IPS-20b (cell line): Measurements from ENCODE around the gene SEPTIN3.

Experiments
- H3K27ac ChIP-seq: one replicate; pipeline ENCODE4 v1.5.1; 2013; ENCODE audit warnings: low read length
- H3K27me3 ChIP-seq: 2 replicates; pipeline ENCODE4 v1.6.1; 2013; ENCODE audit warnings: mild to moderate bottlenecking, low read length, inconsistent platforms; ENCODE audit not compliant: insufficient read depth
- H3K36me3 ChIP-seq: 2 replicates; pipeline ENCODE4 v1.6.1; 2013; ENCODE audit warnings: low read depth, mild to moderate bottlenecking, inconsistent platforms, low read length, moderate library complexity; ENCODE audit not compliant: insufficient read depth
- H3K4me1 ChIP-seq: 2 replicates; pipeline ENCODE4 v1.6.1; 2013; ENCODE audit warnings: mild to moderate bottlenecking, control low read depth, inconsistent platforms, low read length, moderate library complexity; ENCODE audit not compliant: insufficient read depth
- H3K4me3 ChIP-seq: 2 replicates; pipeline ENCODE4 v1.5.1; 2013; ENCODE audit warnings: mild to moderate bottlenecking, low read length, inconsistent platforms
- H3K9ac ChIP-seq: 2 replicates; pipeline ENCODE4 v1.6.1; 2013; ENCODE audit warnings: low read depth, mild to moderate bottlenecking, inconsistent platforms, low read length, moderate library complexity
- H3K9me3 ChIP-seq: 2 replicates; pipeline ENCODE4 v1.6.1; 2013; ENCODE audit warnings: mild to moderate bottlenecking, low read depth, low read length, inconsistent platforms; ENCODE audit not compliant: insufficient read depth

SEPTIN3 gene

DNA sequence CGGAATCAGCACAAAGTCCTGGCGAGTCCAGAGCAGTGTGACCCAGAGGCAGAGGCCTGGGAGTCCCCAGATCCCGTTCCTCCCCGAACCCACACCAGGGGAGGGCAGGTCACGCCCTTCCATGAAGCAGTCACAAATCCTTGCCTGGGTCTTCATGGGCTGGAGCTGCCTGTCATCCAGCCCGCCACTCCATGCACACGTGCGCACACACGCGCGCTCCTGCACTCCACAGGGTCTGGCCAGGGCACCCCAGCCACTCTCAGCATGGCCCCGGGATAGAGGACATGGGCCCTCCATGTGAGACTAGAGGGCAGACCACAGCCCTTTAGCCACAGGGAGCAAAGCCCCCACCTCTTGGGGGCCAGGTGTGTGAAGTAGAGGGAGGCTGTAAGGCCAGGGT, 36.9 kb upstream of the SEPTIN3 start:
- no peaks in the 10 kb centered on the region for H3K9me3 ChIP-seq
- no peak overlapping the region for H3K9ac ChIP-seq
- no peak overlapping the region for H3K27ac ChIP-seq
- H3K27me3 ChIP-seq: peaks cover 15% of the 10 kb centered on the region; the same call in 1 of the 2 replicates
- peaks cover 9% of the 10 kb centered on the region for H3K36me3 ChIP-seq
- H3K4me1 ChIP-seq: no peaks in the 10 kb centered on the region
- no peak overlapping the region for H3K4me3 ChIP-seq

DNA sequence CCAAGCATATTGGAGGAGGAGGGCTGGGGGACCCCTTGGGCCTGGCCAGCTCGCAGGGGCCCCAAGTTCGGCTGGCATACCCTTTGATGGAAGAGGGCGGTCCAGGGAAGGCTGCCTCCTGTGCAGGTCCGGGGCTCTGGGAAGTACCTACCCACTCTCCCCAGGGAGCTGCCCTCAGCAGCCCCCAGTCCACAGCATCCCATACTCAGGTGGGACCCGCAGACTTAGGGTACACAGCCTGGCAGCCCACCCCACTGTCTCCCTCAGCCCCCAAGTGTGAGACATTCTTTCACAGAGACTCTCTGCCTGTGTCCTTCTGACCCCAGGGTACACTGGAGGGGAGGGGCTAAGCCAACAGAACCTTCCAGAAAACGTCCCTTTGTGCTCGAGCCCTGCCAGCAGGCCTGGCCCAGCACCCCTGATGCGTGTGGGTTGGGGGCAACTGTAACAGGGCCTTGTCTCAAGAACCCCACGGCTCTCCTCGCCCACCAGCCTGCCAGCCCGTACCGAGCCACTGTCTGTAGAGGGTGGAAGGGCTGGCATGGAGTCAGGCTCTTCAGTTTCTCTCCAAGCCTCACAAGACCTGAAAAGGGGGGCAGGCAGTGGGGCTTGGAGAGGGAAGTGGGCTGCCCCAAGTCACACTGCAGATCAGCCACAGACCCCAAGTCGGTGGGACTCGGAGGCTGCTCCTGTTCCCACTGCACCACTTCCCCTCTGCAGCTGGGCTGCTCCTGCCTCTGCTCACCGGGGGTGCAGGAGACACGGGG, 35.6 kb upstream of the SEPTIN3 start:
- no peaks in the 10 kb centered on the region for H3K4me1 ChIP-seq
- H3K36me3 ChIP-seq: peaks cover 16% of the 10 kb centered on the region
- no peak overlapping the region for H3K27ac ChIP-seq
- H3K27me3 ChIP-seq: peaks cover 3% of the 10 kb centered on the region; the same call in 1 of the 2 replicates
- H3K9ac ChIP-seq: no peak overlapping the region
- no peak overlapping the region for H3K4me3 ChIP-seq
- H3K9me3 ChIP-seq: no peaks in the 10 kb centered on the region

DNA sequence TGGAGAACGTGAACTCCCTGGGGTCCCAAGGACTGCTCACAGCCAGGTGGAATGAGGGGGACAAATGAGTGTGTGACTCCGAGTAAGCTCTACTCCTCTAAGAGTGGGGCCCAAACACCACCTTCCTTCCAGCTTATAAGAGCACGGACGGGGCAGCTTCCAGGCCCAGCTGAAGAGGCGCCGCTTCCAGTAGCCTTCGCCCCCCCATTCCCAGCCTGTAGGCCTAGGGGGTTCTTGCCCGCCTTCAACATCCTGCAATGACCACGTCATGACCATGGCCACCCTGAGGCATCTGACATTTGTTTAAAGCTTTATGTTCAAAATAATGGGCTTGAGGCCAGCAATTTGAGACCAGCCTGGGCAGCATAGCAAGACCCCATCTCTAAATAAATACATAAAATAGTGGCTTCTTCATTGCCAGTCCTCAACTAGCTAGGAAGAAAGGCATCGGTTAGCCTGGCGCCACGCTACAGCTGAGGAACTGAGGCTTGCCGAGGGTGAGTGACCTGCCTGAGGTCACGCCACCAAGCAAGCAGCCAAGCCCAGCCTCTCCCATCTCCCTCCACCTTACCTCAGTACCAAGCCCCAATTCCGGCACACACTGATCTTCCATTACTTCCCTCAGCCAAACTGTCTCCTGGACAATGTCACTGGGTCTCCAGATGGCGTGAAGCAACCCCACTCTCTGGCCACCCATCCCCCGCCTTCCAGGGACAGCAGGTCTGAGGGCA, 34.8 kb upstream of the SEPTIN3 start:
- Histone ChIP-seq H3K36me3 (peaks cover 24% of the 10 kb centered on the region), H3K27ac (no peak overlapping the region)

DNA sequence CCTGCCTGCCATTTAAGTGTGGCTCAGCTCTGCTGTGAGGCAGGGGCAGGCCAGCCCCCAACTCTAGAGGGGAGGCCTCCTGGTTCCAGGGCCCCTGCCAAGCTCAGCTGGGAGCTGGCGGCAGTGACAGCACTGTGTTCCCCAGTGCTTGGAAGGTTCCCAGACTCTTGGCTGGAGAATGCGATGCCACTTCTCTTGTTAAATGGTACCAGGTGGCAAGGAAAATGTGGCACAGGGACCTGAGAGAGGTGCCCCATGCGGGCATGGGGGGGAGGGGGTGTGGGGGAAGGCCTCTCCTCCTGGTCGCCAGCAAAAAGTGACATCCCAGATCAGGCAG, 34.3 kb upstream of the SEPTIN3 start:
- H3K4me1 ChIP-seq: no peaks in the 10 kb centered on the region
- no peaks in the 10 kb centered on the region for H3K9me3 ChIP-seq
- no peak overlapping the region for H3K27ac ChIP-seq
- peaks cover 27% of the 10 kb centered on the region for H3K36me3 ChIP-seq
- no peak overlapping the region for H3K9ac ChIP-seq
- H3K4me3 ChIP-seq: no peak overlapping the region
- no peaks in the 10 kb centered on the region; the same call in 1 of the 2 replicates for H3K27me3 ChIP-seq

More for the DNA sequence above, 34.8 kb upstream of the SEPTIN3 start:
- no peaks in the 10 kb centered on the region for H3K4me1 ChIP-seq
- no peaks in the 10 kb centered on the region; the same call in 1 of the 2 replicates for H3K27me3 ChIP-seq
- no peak overlapping the region for H3K9ac ChIP-seq
- no peak overlapping the region for H3K4me3 ChIP-seq
- H3K9me3 ChIP-seq: no peaks in the 10 kb centered on the region

DNA sequence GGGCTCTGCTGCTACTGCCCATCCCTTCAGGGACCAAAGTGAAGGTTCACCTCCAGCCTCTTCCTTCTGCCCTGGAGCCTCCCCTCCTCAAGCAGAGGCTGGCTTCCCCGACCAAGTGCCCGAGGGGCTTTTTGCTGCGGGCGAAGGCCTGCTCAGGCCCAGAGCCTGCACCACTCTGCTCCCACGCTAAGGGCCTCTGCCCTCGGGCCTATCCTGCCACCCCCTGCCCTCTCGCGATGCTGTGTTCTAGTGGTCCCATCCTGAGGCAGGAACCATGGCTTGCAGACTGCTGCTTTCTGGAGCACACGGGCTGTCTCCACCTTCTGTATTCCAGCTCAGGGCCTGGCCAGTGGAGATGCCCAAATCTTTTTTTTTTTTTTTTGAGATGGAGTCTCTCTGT, 33.7 kb upstream of the SEPTIN3 start:
- H3K4me3 ChIP-seq: no peak overlapping the region
- no peak overlapping the region for H3K9ac ChIP-seq
- no peak overlapping the region for H3K27ac ChIP-seq
- peaks cover 32% of the 10 kb centered on the region for H3K36me3 ChIP-seq
- no peaks in the 10 kb centered on the region; the same call in 1 of the 2 replicates for H3K27me3 ChIP-seq
- no peaks in the 10 kb centered on the region for H3K4me1 ChIP-seq
- no peaks in the 10 kb centered on the region for H3K9me3 ChIP-seq

DNA sequence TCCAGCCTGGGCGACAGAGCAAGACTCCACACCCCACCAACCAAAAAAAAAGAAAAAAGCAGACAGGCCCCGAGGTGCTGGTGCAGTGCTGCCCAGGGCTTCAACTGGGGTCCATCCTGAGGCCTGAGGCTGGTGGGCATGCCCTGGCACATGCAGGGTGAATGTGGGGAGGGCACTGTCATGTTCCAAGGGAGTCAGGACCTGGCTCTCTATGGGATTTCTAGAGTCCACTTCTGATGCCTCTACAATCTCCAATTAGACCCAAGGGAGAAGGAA, 32.4 kb upstream of the SEPTIN3 start:
- Histone ChIP-seq H3K9me3 (no peaks in the 10 kb centered on the region), H3K36me3 (peaks cover 44% of the 10 kb centered on the region), H3K27me3 (no peaks in the 10 kb centered on the region; the same call in 1 of the 2 replicates), H3K27ac (no peak overlapping the region), H3K9ac (no peak overlapping the region), H3K4me3 (no peak overlapping the region), H3K4me1 (no peaks in the 10 kb centered on the region)

DNA sequence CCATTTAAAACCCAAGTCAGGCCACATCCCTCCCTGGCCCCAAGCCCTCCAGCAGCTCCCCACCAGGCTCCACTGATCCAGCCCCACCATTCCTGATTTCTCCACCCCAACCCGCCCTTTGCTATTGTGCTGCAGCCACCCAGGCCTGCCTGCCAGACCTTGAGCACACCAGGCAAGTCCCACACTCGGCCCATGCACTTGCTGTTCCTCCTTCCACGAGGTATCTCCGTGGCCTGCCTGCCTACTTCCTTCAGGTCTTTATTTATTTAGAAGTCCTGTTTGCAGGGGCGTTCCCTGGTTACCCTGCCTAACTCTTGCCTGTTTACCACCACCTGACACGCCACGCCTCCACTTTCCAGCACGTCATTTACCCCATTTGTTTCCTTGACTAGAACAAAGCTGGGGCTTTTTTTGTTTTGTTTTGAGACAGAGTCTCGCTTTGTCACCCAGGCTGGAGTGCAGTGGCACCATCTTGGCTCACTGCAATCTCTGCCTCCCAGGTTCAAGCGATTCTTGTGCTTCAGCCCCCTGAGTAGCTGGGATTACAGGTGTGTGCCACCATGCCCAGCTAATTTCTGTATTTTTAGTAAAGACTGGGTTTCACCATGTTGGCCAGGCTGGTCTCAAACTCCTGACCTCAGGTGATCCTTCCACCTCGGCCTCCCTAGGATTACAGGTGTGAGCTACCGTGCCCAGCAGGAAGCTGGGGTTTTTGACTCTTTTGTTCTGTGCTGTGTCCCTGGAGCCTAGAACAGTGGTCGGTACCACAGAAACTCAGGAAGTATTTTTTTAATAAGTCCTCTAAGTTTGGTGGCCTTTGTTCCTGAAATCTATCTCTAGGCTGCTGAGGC, 29.0 kb upstream of the SEPTIN3 start:
- Histone ChIP-seq H3K9me3 (no peaks in the 10 kb centered on the region), H3K4me3 (no peak overlapping the region), H3K9ac (no peak overlapping the region), H3K27me3 (no peaks in the 10 kb centered on the region), H3K4me1 (no peaks in the 10 kb centered on the region), H3K36me3 (peaks cover 74% of the 10 kb centered on the region), H3K27ac (no peak overlapping the region)

DNA sequence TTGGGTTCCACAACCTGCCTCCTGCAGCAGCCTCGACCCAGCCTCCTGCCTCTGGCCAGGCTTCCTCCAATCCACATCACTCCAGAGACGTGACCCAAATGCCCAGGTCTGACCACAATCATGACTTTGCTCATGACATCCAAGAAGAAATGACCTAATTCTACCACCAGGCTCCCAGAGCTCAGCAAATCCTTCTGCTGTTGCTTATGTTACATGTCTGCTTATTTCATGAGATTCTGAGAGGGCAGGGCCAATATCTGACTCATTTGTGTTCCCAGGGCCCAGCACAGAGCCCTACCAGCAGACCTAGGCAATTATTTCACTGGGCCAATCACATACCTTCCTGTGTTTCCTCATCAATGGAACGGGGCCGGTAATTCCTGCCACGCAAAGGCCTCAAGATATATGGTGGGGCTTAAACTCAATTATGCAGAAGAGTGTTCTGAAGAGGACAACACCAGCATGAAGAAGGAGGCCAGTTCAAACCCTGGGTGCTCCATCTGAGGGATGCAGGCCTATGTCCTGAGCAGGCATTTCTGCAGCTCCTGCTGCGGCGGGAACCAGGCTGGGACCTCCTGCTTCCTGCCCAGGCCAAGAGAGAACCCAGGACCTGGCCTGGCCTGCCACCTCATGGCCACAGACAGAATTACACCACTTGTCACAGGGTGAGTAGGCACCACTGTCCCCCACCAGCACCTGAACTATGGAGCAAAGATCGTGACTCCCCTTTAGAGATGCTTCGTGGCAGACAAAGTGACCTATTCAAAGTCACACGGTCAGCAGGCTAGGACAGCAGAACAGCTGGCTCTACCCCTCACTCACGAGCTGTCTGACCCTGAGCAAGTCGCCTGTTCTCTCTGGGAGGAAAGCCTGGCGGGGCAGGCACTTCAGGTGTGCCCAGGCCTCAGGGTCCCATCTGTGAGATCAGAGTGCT, 28.1 kb upstream of the SEPTIN3 start:
- Histone ChIP-seq H3K27me3 (no peaks in the 10 kb centered on the region), H3K9ac (no peak overlapping the region), H3K4me1 (no peaks in the 10 kb centered on the region), H3K4me3 (no peak overlapping the region), H3K9me3 (no peaks in the 10 kb centered on the region), H3K36me3 (peaks cover 73% of the 10 kb centered on the region), H3K27ac (no peak overlapping the region)

DNA sequence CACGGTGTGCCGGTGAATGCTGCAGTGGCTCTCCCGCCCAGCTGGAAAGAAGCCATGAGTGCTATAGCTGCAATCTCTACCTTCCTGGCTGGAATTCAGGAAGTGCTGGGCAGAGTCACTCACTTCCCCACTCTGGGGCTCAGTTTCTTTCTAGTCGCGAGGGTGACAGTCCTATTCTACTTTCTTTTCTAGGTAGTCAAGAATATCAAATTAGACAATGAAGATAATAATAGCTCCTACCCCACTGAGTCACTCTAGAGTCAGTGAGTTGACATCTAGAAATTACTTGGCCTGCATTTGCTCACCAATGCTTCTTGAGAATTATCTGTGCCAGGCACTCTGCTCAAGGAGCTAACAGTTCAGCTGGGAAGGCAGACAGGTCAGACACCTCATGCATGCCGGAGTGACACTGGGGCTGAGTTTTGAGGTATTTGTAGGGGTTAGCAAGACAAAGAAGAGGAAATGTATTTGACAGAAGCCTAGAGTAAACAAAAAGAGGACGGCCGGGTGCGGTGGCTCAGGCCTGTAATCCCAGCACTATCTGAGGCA, 25.5 kb upstream of the SEPTIN3 start:
- Histone ChIP-seq H3K9me3 (no peaks in the 10 kb centered on the region), H3K9ac (no peak overlapping the region), H3K27ac (no peak overlapping the region), H3K4me3 (no peak overlapping the region), H3K4me1 (no peaks in the 10 kb centered on the region), H3K36me3 (peaks cover 57% of the 10 kb centered on the region), H3K27me3 (no peaks in the 10 kb centered on the region)

DNA sequence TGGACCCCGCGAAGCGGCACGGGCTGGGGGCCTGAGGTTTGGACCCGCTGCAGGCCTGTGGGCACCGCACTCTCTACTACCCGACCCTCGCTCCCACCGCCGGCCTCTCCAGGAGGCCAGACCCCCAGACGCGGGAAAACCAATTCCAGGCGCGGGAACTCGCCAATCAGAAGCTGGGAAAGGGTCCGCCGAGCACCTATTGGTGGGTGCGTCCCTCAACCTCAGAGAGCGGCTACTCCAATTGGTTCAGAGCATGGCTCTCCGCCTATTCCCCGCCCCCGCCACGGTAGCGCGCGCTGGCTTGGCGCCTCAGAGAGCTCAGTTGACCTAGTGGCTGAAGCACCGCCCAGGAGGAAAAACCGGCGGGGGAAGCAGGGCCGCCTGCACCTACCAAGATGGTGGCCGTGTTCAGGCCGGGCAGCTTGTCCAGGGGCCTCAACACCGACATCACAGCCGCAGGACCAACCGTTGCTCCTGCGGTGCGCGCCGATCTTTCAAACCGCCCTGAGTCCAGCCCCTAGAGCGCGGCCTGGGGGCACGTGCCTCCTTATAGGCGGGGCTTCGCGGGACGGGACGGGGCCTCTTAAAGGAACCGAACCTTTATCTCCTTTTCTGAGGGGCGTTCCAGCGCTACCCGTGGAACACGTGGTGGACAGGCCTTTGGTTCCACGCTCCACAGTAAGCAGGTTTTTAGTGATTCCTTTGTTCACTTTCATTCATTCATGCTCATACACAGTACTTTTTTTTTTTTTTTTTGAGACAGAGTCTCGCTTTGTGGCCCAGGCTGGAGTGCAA, 22.4 kb upstream of the SEPTIN3 start, which contains the start of gene CENPM:
Gene CENPM (minus strand): TSS at position 524 of the 795 bp plus-strand sequence. CDS start 76 bp downstream, at position 448.
- H3K9me3 ChIP-seq: no peaks in the 10 kb centered on the region
- peaks cover 8% of the 10 kb centered on the region; the same call in 1 of the 2 replicates for H3K4me1 ChIP-seq
- H3K27me3 ChIP-seq: no peaks in the 10 kb centered on the region
- H3K27ac ChIP-seq: peak within 1 kb of the TSS; percentile 51
- H3K9ac ChIP-seq: peak within 1 kb of the TSS; percentile 93
- peaks cover 30% of the 10 kb centered on the region for H3K36me3 ChIP-seq
- H3K4me3 ChIP-seq: peak within 1 kb of the TSS; percentile 90
